ENCODE results near the gene VGF. TPM values are rescaled to one million over a fixed set of nuclear protein-coding genes. Genes with fewer than 3 reads are reported as not detected.

The VGF gene
- total and polyA plus RNA-seq, 2 donors (not counting 3 experiments of a cell fraction or from before 2014, with no cell fraction given), result 0.03 TPM; not detected in 1

DNA sequence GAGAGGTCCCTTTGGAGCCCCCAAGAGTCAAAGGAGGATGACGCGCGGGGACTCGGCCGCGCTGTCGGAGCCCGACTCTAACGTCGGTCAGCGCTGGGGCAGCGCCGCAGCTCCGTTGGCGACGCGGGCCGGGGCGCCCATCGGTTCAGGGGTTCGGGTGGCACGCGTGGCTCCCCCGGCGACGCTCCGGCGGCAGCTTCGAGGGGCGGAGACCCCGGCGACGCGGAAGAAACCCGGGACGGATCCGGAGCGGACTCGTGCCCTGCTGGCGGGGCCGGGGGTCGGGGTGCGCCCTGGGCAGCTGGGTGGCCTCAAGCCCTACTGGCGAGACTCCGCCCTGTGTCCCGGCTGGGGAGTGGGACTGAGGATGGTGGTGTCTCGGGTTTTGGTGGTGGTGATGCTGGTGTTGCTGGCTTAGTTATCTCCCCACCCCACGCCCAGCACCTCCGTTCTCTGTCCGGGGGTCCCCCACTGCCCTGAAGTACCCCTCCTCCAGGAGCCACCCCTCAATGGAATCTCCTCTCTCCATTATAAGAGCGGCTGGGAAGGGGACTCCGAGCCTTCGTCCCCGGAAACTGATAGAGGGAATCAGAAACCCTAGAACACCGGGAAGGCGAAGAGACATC, 14.9 kb upstream of the VGF start, which contains the start of gene NAT16:
Gene NAT16 (minus strand): TSS at position 164 of the 626 bp plus-strand sequence. CDS start 5,486 bp downstream, outside the sequence.
- POLR2A ChIA-PET, result no interaction called here
- CTCF ChIA-PET, result interaction anchor here (1.0 kb wide), 2 partner anchors 12 to 36 kb away, joined by 4 to 5 read pairs; no protein-coding TSS in a partner anchor
- intact Hi-C loops (cut with micrococcal nuclease), result no loop called here
- Histone ChIP-seq H3K27me3 (ENCODE audit: control insufficient read depth in 2 of 2, insufficient read depth in 2 of 2, low read length in 2 of 2) (peaks cover 37 to 48% of the 10 kb centered on the region in 2 experiments), H3K36me3 (ENCODE audit: control insufficient read depth in 2 of 2, extremely low read depth in 1 of 2, insufficient read depth in 2 of 2, low read length in 2 of 2) (no peaks in the 10 kb centered on the region), H3K9me1 (replicated peaks; ENCODE audit: control insufficient read depth, extremely low read depth, insufficient read depth, low read length) (no peaks in the 10 kb centered on the region), H3K27ac (ENCODE audit: insufficient read depth, low read depth, low read length) (no peak within 1 kb of the TSS), H3K9ac (replicated peaks; ENCODE audit: extremely low read depth, insufficient read depth, low read length) (no peak within 1 kb of the TSS), H3K4me3 (replicated peaks in 1 of 3; ENCODE audit: insufficient read depth in 1 of 3, low read depth in 1 of 3, low read length in 3 of 3) (no peak within 1 kb of the TSS), H2AFZ (ENCODE audit: low read depth, low read length) (no peak within 1 kb of the TSS), H3K4me2 (ENCODE audit: insufficient read depth, low read length) (no peak within 1 kb of the TSS), H3K9me3 (replicated peaks; ENCODE audit: control insufficient read depth, insufficient read depth, low read length) (no peaks in the 10 kb centered on the region), H4K20me1 (replicated peaks; ENCODE audit: control insufficient read depth, extremely low read depth, insufficient read depth, low read length) (no peaks in the 10 kb centered on the region), H3K79me2 (ENCODE audit: control insufficient read depth, insufficient read depth, low read length) (no peaks in the 10 kb centered on the region), H3K4me1 (ENCODE audit: control insufficient read depth, extremely low read depth, insufficient read depth, low read length) (no peaks in the 10 kb centered on the region)
- TF ChIP-seq, protein P1, sequence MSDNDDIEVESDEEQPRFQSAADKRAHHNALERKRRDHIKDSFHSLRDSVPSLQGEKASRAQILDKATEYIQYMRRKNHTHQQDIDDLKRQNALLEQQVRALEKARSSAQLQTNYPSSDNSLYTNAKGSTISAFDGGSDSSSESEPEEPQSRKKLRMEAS (IDR thresholded peaks at IDR 0.05; ENCODE audit: insufficient read depth, insufficient read length), result no peak
- TF ChIP-seq POLR2A (IDR thresholded peaks at IDR 0.05; ENCODE audit: low read depth, low read length) (no peak), POLR2AphosphoS5 (IDR thresholded peaks at IDR 0.05; ENCODE audit: insufficient read depth, low read depth, low read length) (no peak), CTCF (IDR thresholded peaks at IDR 0.05; ENCODE audit: extremely low read depth in 1 of 2, insufficient read depth in 1 of 2, low read depth in 1 of 2, low read length in 2 of 2) (no peak), EZH2 (IDR thresholded peaks at IDR 0.05; ENCODE audit: borderline replicate concordance, low read depth, low read length, severe bottlenecking) (peak; percentile 93)
- no TSS peak for BruUV-seq (replicated peaks)
- FAIRE-seq (no peak), DNase-seq (ENCODE audit: low read depth, low spot score) (no peak)
- dilution Hi-C loops (cut with MboI; ENCODE audit: extremely low pct_ligation_motif_present, low sequenced_read_pairs), result no loop called here

All from endothelial cell of umbilical vein (primary cell).